Skeletal muscle satellite cell (primary cell): ENCODE results near the gene CHIT1.
A peak's percentile ranks its signal among the peaks of the same experiment; 100 is the strongest.

Experiments
- H3K27me3 ChIP-seq: 2 replicates; pipeline ENCODE4 v1.7.0; 2013; ENCODE audit warnings: low read length; ENCODE audit not compliant: control insufficient read depth, insufficient read depth
- H3K36me3 ChIP-seq: 2 replicates; pipeline ENCODE4 v1.7.0; 2013; ENCODE audit warnings: mild to moderate bottlenecking, control low read depth, low read length; ENCODE audit not compliant: insufficient read depth
- H3K4me1 ChIP-seq: 2 replicates; pipeline ENCODE4 v1.7.0; 2013; ENCODE audit warnings: low read length; ENCODE audit not compliant: control insufficient read depth, insufficient read depth
- H3K4me2 ChIP-seq: 2 replicates; pipeline ENCODE4 v1.7.0; 2013; ENCODE audit warnings: mild to moderate bottlenecking, low read length
- H3K4me3 ChIP-seq: 2 replicates; pipeline ENCODE4 v1.7.0; 2013; ENCODE audit warnings: low read length
- H3K9ac ChIP-seq: 2 replicates; pipeline ENCODE4 v1.7.0; 2013; ENCODE audit warnings: mild to moderate bottlenecking, low read depth, low read length, moderate library complexity
- H3K9me3 ChIP-seq: replicated peaks from 2 replicates; pipeline ENCODE4 v1.7.0; 2013; ENCODE audit warnings: mild to moderate bottlenecking, control low read depth, low read length

Gene CHIT1

GRCh38 chr1:203186091-203186445 lies 43.4 kb downstream of the CHIT1 start:
- Histone ChIP-seq H3K9ac (no peak overlapping the region), H3K36me3 (no peaks in the 10 kb centered on the region), H3K4me2 (no peak overlapping the region), H3K27me3 (peaks cover 30% of the 10 kb centered on the region), H3K9me3 (no peaks in the 10 kb centered on the region), H3K4me1 (no peaks in the 10 kb centered on the region), H3K4me3 (no peak overlapping the region)

- H3K27me3 ChIP-seq: peaks cover 30% of the 10 kb centered on the region
- no peak overlapping the region for H3K4me3 ChIP-seq
Observed at GRCh38 chr1:203185585-203185984, 43.9 kb downstream of the CHIT1 start.

GRCh38 chr1:203185061-203185461 lies 44.4 kb downstream of the CHIT1 start:
- no peaks in the 10 kb centered on the region for H3K36me3 ChIP-seq
- H3K9me3 ChIP-seq: no peaks in the 10 kb centered on the region
- H3K27me3 ChIP-seq: peaks cover 30% of the 10 kb centered on the region
- no peak overlapping the region for H3K9ac ChIP-seq
- H3K4me1 ChIP-seq: no peaks in the 10 kb centered on the region
- no peak overlapping the region for H3K4me3 ChIP-seq
- no peak overlapping the region for H3K4me2 ChIP-seq

More at GRCh38 chr1:203185585-203185984, 43.9 kb downstream of the CHIT1 start:
- no peak overlapping the region for H3K9ac ChIP-seq
- H3K4me2 ChIP-seq: no peak overlapping the region
- H3K36me3 ChIP-seq: no peaks in the 10 kb centered on the region
- H3K4me1 ChIP-seq: no peaks in the 10 kb centered on the region
- H3K9me3 ChIP-seq: no peaks in the 10 kb centered on the region

GRCh38 chr1:203184467-203184866 lies 45.0 kb downstream of the CHIT1 start:
- no peaks in the 10 kb centered on the region for H3K4me1 ChIP-seq
- H3K9me3 ChIP-seq: no peaks in the 10 kb centered on the region
- peaks cover 26% of the 10 kb centered on the region for H3K27me3 ChIP-seq
- no peak overlapping the region for H3K4me2 ChIP-seq
- no peak overlapping the region for H3K9ac ChIP-seq
- H3K4me3 ChIP-seq: no peak overlapping the region
- H3K36me3 ChIP-seq: no peaks in the 10 kb centered on the region

- H3K4me2 ChIP-seq: no peak overlapping the region
- no peaks in the 10 kb centered on the region for H3K36me3 ChIP-seq
- H3K9ac ChIP-seq: no peak overlapping the region
- no peak overlapping the region for H3K4me3 ChIP-seq
- H3K4me1 ChIP-seq: peaks cover 2% of the 10 kb centered on the region
- peaks cover 19% of the 10 kb centered on the region for H3K27me3 ChIP-seq
- no peaks in the 10 kb centered on the region for H3K9me3 ChIP-seq
Observed at GRCh38 chr1:203183828-203184227, 45.6 kb downstream of the CHIT1 start.

- H3K4me2 ChIP-seq: no peak overlapping the region
- no peaks in the 10 kb centered on the region for H3K36me3 ChIP-seq
- no peak overlapping the region for H3K9ac ChIP-seq
- H3K4me1 ChIP-seq: peaks cover 15% of the 10 kb centered on the region
- H3K27me3 ChIP-seq: peaks cover 10% of the 10 kb centered on the region
- H3K9me3 ChIP-seq: no peaks in the 10 kb centered on the region
- no peak overlapping the region for H3K4me3 ChIP-seq
Observed at GRCh38 chr1:203182387-203182953, 47.0 kb downstream of the CHIT1 start.

GRCh38 chr1:203181586-203182386 lies 47.7 kb downstream of the CHIT1 start:
- H3K4me1 ChIP-seq: peaks cover 22% of the 10 kb centered on the region
- peaks cover 4% of the 10 kb centered on the region for H3K27me3 ChIP-seq
- no peaks in the 10 kb centered on the region for H3K36me3 ChIP-seq
- no peak overlapping the region for H3K4me2 ChIP-seq
- H3K9ac ChIP-seq: no peak overlapping the region
- no peak overlapping the region for H3K4me3 ChIP-seq
- no peaks in the 10 kb centered on the region for H3K9me3 ChIP-seq

GRCh38 chr1:203180611-203181330 lies 48.7 kb downstream of the CHIT1 start:
- no peak overlapping the region for H3K4me3 ChIP-seq
- peaks cover 32% of the 10 kb centered on the region for H3K4me1 ChIP-seq
- no peak overlapping the region for H3K4me2 ChIP-seq
- H3K9ac ChIP-seq: no peak overlapping the region
- no peaks in the 10 kb centered on the region for H3K27me3 ChIP-seq
- H3K36me3 ChIP-seq: no peaks in the 10 kb centered on the region
- H3K9me3 ChIP-seq: no peaks in the 10 kb centered on the region

GRCh38 chr1:203179667-203180005 lies 49.8 kb downstream of the CHIT1 start:
- H3K4me1 ChIP-seq: peaks cover 40% of the 10 kb centered on the region
- no peak overlapping the region for H3K4me2 ChIP-seq
- H3K36me3 ChIP-seq: no peaks in the 10 kb centered on the region
- H3K4me3 ChIP-seq: no peak overlapping the region
- no peaks in the 10 kb centered on the region for H3K27me3 ChIP-seq
- no peaks in the 10 kb centered on the region for H3K9me3 ChIP-seq
- no peak overlapping the region for H3K9ac ChIP-seq

- no peak overlapping the region for H3K4me3 ChIP-seq
- H3K36me3 ChIP-seq: no peaks in the 10 kb centered on the region
- H3K4me1 ChIP-seq: peaks cover 45% of the 10 kb centered on the region
- H3K27me3 ChIP-seq: no peaks in the 10 kb centered on the region
- H3K4me2 ChIP-seq: no peak overlapping the region
- H3K9ac ChIP-seq: no peak overlapping the region
- H3K9me3 ChIP-seq: no peaks in the 10 kb centered on the region
Observed at GRCh38 chr1:203178821-203179666, 50.4 kb downstream of the CHIT1 start.

GRCh38 chr1:203178083-203178482 lies 51.4 kb downstream of the CHIT1 start:
- Histone ChIP-seq H3K4me2 (peak overlapping the region; percentile 67), H3K9ac (peak overlapping the region; percentile 71), H3K4me3 (peak overlapping the region; percentile 29)

More at GRCh38 chr1:203178083-203178482, 51.4 kb downstream of the CHIT1 start:
- Histone ChIP-seq H3K4me1 (peaks cover 55% of the 10 kb centered on the region), H3K9me3 (no peaks in the 10 kb centered on the region), H3K36me3 (no peaks in the 10 kb centered on the region), H3K27me3 (no peaks in the 10 kb centered on the region)
